Measurements from ENCODE around the gene EXOC6B.
A peak's percentile ranks its signal among the peaks of the same experiment; 100 is the strongest.

Gene EXOC6B

GRCh38 chr2:72825257-72826155 is at the start of gene EXOC6B:
Gene EXOC6B (minus strand): TSS chr2:72826033.
- peak; percentile 81 for DNase-seq

GRCh38 chr2:72871880-72872279 is 46.0 kb upstream of the EXOC6B start:
- no peak for DNase-seq

GRCh38 chr2:72871060-72871459 is 45.2 kb upstream of the EXOC6B start:
- no peak for DNase-seq

DNA sequence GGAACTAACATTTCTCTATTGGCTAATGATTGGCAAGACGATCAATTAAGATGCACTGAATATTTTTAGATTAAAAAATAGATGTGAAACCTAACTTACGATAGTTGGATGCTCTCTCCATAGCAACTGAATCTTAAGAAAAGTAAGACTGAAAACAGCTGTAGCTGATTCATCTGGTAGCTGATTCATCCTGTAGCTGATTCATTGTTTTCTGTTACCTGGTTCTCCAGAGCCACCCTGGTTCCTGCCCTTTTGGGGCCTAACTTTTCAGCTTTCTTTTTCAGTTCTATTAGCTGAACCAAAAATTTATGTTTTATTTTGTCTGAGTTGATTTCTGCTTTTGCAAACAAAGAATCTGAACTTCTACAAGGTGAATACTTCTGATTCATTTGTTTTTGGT is 38.7 kb upstream of the EXOC6B start:
- DNase-seq: no peak

- DNase-seq: no peak
These were observed 37.2 kb upstream of the EXOC6B start for GRCh38 chr2:72863046-72863445.

GRCh38 chr2:72862239-72862988 is 36.6 kb upstream of the EXOC6B start:
- peak; percentile 81 for DNase-seq

GRCh38 chr2:72859831-72860262 is 34.0 kb upstream of the EXOC6B start:
- peak; percentile 36 for DNase-seq

DNA sequence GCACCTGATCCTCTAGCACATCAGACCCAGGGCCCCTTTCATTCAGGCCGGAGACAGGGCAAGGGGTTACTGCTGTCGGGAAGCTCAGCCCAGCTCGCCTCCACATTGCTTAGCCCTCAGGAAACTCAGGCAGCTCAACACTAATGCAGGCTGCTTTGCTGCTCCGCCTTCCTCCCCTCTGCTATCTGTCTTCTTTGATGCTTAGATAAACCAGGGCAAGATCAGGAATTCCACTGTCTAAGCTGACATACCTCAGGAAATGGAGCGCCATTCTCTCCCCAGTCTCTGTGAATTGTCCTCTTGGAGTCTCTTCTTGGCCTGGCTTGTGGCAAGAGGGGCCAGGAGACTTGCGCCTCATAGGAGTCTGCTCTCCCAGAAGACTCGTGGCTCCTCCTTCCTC is 25.5 kb upstream of the EXOC6B start:
- no peak for DNase-seq

- no peak for DNase-seq
These were observed 23.3 kb upstream of the EXOC6B start for GRCh38 chr2:72849138-72849462.

GRCh38 chr2:72848436-72849137 is 22.8 kb upstream of the EXOC6B start:
- no peak for DNase-seq

DNA sequence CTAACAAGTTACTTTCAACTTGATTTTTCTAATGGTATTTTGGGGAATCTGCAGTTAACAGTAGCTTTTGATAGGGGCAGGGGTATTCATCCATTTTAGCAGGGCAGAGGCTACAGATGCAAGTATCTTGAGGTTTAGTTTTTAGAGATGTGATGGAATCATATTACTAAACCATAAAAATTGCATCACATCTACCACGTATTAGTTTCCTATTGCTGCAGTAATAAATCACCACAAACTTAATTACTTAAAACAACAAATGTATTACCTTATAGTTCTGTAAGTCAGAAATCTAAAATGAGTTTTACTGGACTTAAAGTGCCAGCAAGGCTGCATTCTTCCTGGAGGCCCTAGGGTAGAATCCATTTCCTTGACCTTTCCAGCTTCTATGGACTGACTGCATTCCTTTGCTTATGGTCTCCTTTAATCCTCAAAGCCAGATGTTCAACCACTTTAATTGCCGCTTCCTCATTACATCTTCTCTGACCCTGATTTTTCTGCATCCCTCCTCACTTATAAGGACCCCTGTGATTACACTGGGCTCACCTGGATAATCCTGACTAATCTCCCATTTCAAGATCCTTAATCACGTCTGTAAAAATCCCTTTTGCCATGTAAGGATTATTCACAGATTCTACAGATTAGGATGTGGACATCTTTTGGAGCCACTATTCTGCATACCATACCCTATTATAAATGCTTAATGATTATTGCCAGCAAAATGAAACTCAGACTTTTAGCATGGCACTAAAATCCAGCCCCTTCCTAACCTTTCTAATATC is 21.9 kb upstream of the EXOC6B start:
- no peak for DNase-seq

DNA sequence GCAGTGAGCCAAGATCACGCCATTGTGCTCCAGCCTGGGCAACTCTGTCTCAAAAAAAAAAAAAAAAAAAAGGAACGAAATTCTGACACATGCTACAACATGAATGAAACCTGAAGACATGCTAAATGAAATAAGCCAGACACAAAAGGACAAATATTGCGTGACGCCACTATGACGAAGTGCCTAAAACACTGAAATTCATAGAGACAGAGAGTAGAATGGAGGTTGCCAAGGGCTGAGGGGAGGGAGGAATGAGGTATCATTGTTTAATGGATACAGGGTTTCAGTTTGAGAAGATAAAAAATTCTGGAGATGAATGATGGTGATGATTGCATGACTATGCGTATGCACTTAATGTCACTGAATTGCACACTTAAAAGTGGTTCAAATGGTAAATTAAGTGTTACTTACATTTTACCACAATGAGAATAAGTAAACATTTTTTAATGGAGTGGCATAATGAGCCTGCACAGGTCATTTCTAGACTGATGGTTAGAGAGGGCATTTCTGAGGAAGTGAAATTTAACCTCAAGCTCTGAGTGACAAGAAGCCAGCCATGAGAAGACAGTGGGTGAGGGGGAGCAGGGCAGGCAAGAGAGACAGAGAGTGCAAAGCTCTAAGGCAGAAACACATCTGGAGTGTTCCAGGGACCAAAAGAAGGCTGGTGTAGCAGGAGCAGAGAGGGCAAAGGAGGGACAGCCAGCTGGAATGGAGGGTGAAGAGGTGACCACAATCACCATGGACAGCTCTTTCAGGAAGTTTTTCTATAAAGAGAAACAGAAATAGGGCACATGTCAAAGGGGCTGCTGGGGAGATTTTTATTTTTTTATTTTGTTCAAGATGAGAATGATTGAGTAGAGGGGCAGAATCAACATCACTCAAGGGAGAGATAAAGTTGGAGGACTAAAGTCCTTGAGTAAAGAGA is 20.6 kb upstream of the EXOC6B start:
- DNase-seq: no peak

DNA sequence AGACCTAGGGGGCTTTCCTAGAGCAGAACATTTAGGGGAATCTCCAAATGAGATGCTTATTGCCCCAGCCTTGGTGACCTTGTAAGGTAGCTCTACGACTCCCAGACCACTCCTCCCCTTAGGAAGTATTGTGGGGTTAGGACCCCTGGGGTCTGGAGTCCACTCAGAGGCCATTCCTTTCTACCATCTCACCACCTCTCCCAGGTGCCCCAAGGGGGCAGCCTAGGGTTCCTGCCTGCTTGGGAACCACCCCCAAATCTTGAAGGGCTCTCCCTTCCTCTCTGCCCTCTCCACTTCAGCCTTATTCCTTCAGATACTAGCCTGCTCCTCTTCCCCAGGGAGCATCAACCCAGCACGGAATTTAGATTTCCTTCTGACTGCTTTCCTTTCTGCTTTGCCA is 17.5 kb upstream of the EXOC6B start:
- no peak for DNase-seq

DNA sequence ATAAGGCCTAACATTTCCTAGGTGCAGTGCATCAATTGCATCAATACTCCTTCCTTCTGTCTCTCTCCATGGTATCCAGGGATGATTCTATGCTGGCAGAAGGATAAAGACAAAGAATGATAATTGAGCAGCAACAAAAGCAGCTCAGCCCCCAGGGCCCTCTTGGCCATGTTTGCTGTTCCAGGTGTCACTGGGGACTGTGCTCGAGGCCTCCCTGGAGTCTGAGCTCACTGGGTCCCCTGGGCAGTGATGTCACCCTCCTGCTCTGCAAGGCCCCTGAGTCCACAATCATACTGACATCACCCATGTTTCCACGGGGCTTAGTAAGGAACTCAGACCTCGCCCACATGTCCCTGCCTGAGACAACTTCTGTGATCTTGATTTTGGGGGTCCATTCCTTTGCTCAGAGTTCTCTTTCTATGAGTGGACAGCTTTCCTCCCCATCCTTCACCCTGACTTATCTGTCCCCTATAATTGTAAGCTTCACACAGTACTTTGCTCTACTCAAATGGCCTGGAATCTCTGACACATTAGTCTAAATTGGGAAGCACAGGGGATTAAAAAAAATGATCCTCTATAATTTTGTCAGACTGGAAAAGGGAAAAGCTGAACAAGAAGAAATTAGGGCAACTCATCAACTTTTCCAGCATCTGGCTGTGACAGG is 15.8 kb upstream of the EXOC6B start:
- DNase-seq: no peak

- no peak for DNase-seq
These were observed 14.2 kb upstream of the EXOC6B start for GRCh38 chr2:72840066-72840465.

- DNase-seq: no peak
These were observed 11.3 kb upstream of the EXOC6B start for GRCh38 chr2:72837171-72837570.

DNA sequence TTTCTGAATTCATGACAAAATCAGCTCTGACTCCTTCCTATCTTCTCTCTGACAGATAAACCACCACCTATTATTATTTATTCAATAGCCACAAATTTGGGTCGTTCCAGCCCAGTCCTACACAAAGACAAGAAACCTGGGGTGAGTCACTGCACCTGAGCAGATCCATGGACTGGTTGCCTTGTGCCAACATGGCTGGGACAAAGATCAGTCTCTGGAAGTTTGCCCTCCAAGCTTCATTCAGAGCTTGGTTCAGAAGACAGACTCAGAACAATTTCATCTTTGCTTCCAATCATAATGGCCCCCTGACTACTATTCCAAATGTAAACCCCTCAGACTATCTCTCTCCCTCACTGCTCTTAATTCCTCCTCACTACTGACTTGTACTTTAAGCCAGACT is 9.6 kb upstream of the EXOC6B start:
- DNase-seq: no peak

DNA sequence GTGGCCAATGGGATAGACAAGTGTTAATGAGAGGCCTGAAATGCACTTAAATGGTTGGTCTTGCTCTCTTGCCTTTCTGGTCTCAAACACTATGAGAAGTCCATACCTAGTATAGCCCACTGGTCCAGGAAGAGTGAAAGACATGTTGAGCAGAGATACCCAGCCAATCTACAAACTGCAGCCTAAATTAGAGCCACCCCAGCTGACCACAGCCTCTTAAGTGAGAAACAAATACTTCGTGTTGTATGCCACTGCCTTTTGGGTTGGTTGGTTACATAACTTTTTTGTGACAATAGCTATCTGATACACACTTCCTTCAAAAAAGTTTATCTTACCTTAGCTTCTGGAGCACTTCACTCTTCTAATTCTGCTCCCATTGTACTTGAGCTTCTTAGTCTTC is 8.8 kb upstream of the EXOC6B start:
- DNase-seq: no peak

DNA sequence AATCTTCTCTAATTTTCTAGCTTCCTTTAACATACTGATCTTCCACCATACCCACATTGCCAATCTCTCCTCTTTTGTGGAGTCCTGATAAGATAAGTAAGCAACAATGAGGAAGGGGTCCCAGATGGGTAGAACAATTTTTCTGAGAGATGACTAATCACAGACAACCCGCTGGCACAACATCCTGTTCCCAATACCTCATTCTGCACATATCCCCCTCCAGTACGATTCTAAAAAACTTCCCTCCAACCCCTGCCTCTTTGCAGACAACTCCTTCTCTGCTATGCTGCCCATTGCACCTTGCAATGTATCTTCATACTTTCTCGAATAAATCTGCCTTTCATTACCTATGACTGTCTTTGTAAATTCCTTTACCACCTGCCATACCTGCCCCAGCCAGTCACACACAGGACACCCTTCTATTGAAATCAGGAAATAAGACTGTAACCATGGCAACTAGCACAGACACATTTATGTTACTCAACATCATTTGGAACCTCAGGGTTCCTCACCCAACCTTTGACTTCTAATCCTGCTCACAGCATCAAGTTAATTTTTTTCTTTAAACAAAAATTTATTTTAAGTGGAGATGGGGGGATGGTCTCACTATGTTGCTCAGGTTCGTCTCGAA is 7.4 kb upstream of the EXOC6B start:
- no peak for DNase-seq

- no peak for DNase-seq
These were observed 4.4 kb upstream of the EXOC6B start for GRCh38 chr2:72830273-72830672.
